ENCODE results near the gene PSPC1.

Gene PSPC1

DNA sequence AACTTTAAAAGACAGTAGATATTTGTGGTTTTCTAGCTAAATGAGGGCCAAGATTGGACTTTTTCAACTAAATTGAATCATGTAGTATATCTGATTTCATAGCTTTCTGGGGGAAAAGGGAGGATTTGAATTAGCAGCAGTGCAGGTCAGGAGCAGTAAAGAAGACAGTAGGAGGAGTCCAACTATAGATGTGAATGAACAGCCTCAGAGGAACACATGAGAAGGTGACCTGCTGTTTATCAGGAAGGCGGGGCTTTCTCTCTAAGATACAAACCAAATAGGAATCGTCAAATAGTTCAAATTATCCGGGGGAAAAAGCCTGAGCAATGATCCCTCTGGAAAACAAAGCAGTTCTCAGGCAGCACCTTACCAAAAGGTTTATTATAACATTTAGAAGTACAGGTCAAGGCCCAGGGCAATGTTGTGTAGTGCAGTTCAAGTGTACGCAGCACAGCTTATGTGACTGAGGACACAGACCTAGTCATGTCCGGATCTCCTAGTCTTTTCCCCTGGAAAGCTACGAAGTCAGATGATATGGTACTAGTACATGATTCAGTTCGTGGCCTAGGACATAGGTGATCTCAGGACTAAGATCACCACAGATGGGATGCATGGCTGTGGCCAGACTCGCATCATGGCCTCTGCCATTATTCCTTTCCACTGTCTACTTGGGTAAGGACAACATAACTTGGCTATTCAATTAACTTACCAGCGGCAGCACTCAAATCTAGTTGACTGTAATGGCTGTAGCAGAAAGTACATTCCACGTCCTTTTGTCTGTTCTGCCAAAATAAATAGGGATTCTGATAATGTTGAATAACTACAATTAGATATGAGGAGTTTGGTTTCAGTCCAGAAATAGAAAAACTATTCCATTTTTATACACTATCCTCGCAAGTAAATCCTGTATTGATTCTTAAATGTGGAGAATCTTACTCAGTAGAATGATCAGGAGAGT lies 109.0 kb downstream of the PSPC1 start:
- DNase-seq (ENCODE audit: low read depth in 2 of 2), result no peak

GRCh38 chr13:19672990-19673389 lies 109.8 kb downstream of the PSPC1 start:
- no peak for DNase-seq (ENCODE audit: low read depth in 2 of 2)

DNA sequence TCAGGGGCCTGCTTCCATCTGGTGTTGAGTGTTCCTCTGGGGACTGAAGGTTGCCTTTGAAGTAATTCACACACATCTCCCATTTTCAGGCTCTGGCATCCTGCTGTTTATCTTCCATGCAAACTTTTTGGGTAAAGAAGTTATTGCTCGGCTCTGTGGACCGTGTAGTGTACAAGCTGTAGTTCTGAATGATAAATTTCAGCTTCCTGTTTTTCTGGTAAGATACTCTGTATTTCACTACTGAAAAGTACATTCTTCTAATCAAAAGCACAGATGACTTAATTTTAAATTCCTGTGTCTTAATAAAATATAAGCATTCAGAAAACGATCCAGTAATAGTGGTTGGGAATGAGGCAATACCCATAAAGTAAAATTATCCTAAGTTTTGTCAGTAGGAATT lies 112.6 kb downstream of the PSPC1 start:
- DNase-seq (ENCODE audit: low read depth in 2 of 2), result no peak

GRCh38 chr13:19668778-19669177 lies 114.0 kb downstream of the PSPC1 start:
- DNase-seq (ENCODE audit: low read depth in 2 of 2), result no peak

DNA sequence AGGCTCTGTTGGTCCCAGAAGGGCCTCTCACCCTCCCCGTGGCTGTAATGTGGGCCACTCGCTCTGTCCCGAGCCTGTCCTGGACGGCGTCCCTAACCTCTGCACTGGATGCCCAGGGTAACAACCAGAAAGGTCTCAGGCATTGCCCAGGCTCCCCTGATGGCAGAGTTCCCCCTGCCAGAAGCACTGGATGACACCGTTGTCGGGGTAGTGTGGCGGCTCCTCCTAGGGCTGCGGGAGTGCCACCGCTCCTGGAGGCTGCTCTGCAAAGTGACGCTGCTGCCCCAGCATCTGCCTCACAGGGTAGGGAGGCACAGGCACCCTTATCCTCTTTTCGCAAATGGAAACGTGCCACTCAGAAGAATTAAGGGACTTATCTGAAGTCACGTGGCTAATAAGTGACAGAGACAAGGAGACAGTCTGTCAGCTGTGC lies 117.3 kb downstream of the PSPC1 start:
- DNase-seq (ENCODE audit: low read depth in 2 of 2), result no peak

GRCh38 chr13:19664481-19665230 lies 118.1 kb downstream of the PSPC1 start:
- no peak for DNase-seq (ENCODE audit: low read depth in 2 of 2)

- DNase-seq (ENCODE audit: low read depth in 2 of 2), result no peak
These were observed 119.2 kb downstream of the PSPC1 start for GRCh38 chr13:19663416-19663979.

GRCh38 chr13:19661561-19661960 lies 121.2 kb downstream of the PSPC1 start:
- no peak for DNase-seq (ENCODE audit: low read depth in 2 of 2)

GRCh38 chr13:19661126-19661525 lies 121.6 kb downstream of the PSPC1 start:
- DNase-seq (ENCODE audit: low read depth in 2 of 2), result no peak

DNA sequence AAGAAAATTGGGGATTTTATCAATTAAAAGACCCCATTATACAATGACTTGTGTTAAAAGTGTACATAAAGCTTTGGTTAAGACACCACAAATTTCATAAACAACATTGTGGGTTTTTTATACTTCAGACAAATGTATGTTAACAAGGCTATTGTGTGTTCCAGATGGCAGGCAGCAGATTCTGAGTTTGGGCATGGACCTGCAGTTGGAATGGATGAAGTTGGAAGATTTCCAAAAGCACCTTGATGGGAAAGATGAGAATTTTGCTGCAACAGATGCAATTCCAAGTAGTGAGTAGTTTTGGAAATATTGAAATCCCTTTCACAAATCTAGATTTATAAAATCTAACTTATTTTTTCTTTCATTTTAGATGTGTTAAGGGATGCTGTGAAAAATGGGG lies 123.9 kb downstream of the PSPC1 start:
- DNase-seq (ENCODE audit: low read depth in 2 of 2), result no peak

DNA sequence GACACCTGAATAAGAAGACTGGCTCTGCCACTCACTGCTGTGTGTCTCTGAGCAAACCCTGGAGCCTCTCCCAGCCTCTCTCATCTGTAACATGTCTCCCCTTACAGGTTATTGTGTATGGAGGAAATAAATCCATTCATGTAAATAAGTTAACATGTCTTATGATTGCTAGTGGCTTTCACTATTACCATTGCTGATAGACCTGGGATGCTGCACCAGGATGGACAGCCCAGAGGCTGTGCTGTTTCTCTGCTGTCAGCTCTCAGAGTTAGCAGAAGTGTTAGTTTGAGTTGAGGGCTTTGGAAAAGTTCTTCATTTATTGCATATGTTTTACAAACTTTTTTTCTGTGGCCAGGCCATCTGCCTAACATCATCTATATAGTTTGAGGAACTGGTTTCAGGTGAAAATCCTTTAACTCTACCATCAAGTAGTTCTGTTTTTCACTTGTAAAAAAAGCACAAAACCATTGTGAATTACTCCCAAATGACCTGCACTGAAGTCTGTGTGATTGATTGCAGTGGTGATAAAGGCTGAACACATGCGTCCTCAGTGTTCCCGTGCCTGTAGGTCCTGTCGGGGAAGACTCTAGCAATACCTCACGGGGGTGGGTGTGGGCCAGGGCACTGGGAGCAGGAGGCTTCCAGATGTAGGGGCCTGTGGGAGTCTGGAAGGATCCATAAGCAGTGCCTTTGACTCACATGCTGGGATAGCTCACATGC lies 124.7 kb downstream of the PSPC1 start:
- DNase-seq (ENCODE audit: low read depth in 2 of 2), result no peak
